ENCODE results near the gene RBM12. TPM values are rescaled to one million over a fixed set of nuclear protein-coding genes. Genes with fewer than 3 reads are reported as not detected.

RBM12 gene
- total RNA-seq, 1 donor from 2014 or later, result 63.8 TPM

GRCh38 chr20:35635652-35636051, 29.0 kb downstream of the RBM12 start:
- Mint-ChIP-seq H3K27me3 (ENCODE audit: low read depth) (no peaks in the 10 kb centered on the region), H3K36me3 (ENCODE audit: low read depth) (peaks cover 9% of the 10 kb centered on the region), H3K4me3 (ENCODE audit: unreplicated experiment) (no peak overlapping the region), H3K27ac (ENCODE audit: unreplicated experiment) (peak overlapping the region; percentile 25), H3K9me3 (ENCODE audit: low read depth) (no peaks in the 10 kb centered on the region), H3K4me1 (ENCODE audit: low read depth) (peaks cover 17% of the 10 kb centered on the region)
- DNase-seq (ENCODE audit: low spot score), result no peak
- no peak for TF ChIP-seq CTCF (IDR thresholded peaks at IDR 0.05)

- Mint-ChIP-seq H3K36me3 (ENCODE audit: low read depth) (peaks cover 22% of the 10 kb centered on the region), H3K27ac (ENCODE audit: unreplicated experiment) (no peak overlapping the region), H3K27me3 (ENCODE audit: low read depth) (no peaks in the 10 kb centered on the region), H3K4me3 (ENCODE audit: unreplicated experiment) (no peak overlapping the region), H3K4me1 (ENCODE audit: low read depth) (peaks cover 7% of the 10 kb centered on the region), H3K9me3 (ENCODE audit: low read depth) (no peaks in the 10 kb centered on the region)
- TF ChIP-seq CTCF (IDR thresholded peaks at IDR 0.05), result no peak
- no peak for DNase-seq (ENCODE audit: low spot score)
Measured at GRCh38 chr20:35632539-35633115, 32.1 kb downstream of the RBM12 start.

GRCh38 chr20:35630636-35631035, 34.1 kb downstream of the RBM12 start:
- Mint-ChIP-seq H3K27me3 (ENCODE audit: low read depth) (no peaks in the 10 kb centered on the region), H3K4me3 (ENCODE audit: unreplicated experiment) (no peak overlapping the region), H3K9me3 (ENCODE audit: low read depth) (no peaks in the 10 kb centered on the region), H3K36me3 (ENCODE audit: low read depth) (peaks cover 32% of the 10 kb centered on the region), H3K4me1 (ENCODE audit: low read depth) (no peaks in the 10 kb centered on the region), H3K27ac (ENCODE audit: unreplicated experiment) (no peak overlapping the region)
- no peak for TF ChIP-seq CTCF (IDR thresholded peaks at IDR 0.05)
- DNase-seq (ENCODE audit: low spot score), result no peak

- Mint-ChIP-seq H3K27me3 (ENCODE audit: low read depth) (no peaks in the 10 kb centered on the region), H3K36me3 (ENCODE audit: low read depth) (peaks cover 37% of the 10 kb centered on the region), H3K4me1 (ENCODE audit: low read depth) (no peaks in the 10 kb centered on the region), H3K9me3 (ENCODE audit: low read depth) (no peaks in the 10 kb centered on the region), H3K4me3 (ENCODE audit: unreplicated experiment) (no peak overlapping the region), H3K27ac (ENCODE audit: unreplicated experiment) (no peak overlapping the region)
- no peak for TF ChIP-seq CTCF (IDR thresholded peaks at IDR 0.05)
- DNase-seq (ENCODE audit: low spot score), result no peak
Measured at GRCh38 chr20:35629427-35630145, 35.1 kb downstream of the RBM12 start.

- no peak for TF ChIP-seq CTCF (IDR thresholded peaks at IDR 0.05)
- DNase-seq (ENCODE audit: low spot score), result no peak
- H3K4me1 Mint-ChIP-seq (ENCODE audit: low read depth), result no peaks in the 10 kb centered on the region
- no peak overlapping the region for H3K4me3 Mint-ChIP-seq (ENCODE audit: unreplicated experiment)
- H3K36me3 Mint-ChIP-seq (ENCODE audit: low read depth), result peaks cover 35% of the 10 kb centered on the region
- H3K27me3 Mint-ChIP-seq (ENCODE audit: low read depth), result no peaks in the 10 kb centered on the region
- H3K27ac Mint-ChIP-seq (ENCODE audit: unreplicated experiment), result no peak overlapping the region
- no peaks in the 10 kb centered on the region for H3K9me3 Mint-ChIP-seq (ENCODE audit: low read depth)
Measured at GRCh38 chr20:35627121-35627520, 37.6 kb downstream of the RBM12 start.

All from chondrocyte (in vitro differentiated cells).